HG03066 (cell line): ENCODE results near the gene SPI1.
A peak's percentile ranks its signal among the peaks of the same experiment; 100 is the strongest.

ENCODE experiments used
- ATAC-seq: cut with Tn5 transposase; IDR thresholded peaks from one replicate; pipeline ENCODE4 v1.9.1; 2021; ENCODE audit warnings: low read depth; ENCODE audit not compliant: unreplicated experiment

SPI1 gene

DNA sequence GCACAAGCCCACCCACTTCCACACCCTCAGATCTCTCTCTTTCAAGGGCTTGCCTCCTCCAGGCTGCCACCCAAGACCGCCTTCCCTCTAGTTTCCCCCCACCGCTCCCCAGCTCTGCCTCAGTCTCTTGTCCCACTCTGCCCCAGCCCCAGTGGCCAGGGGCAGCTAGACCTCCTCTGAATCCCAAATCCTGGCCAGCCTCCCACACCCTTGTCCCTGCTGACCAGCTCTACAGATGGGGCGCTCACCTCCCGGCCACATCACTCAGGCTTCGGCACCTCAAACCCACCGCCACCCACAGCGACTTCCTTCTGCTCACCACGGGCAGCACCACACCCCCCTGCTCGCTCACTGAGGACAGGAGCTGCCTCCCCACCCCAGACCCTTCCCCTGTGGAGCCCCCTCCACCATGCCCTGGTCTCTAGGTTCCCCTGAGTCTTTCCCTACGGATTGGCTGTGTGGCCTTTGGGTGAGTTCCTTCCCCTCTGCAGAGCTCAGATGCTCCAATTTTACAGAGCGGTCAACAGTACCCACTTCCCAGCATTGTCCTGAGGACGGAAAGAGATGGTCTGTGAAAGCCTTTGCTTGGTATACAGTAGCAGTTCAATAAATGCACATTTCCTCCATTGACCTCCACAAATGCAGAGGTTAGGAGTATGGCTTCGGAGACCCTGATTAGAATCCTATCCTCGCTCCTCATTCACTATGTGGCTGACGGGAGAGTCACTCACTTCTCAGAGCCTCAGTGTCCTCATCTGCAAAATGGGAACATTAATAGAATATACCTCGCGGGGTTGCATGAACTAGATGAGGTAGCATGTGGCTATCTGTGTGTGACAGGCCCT, 11.5 kb upstream of the SPI1 start:
- no peak for ATAC-seq

DNA sequence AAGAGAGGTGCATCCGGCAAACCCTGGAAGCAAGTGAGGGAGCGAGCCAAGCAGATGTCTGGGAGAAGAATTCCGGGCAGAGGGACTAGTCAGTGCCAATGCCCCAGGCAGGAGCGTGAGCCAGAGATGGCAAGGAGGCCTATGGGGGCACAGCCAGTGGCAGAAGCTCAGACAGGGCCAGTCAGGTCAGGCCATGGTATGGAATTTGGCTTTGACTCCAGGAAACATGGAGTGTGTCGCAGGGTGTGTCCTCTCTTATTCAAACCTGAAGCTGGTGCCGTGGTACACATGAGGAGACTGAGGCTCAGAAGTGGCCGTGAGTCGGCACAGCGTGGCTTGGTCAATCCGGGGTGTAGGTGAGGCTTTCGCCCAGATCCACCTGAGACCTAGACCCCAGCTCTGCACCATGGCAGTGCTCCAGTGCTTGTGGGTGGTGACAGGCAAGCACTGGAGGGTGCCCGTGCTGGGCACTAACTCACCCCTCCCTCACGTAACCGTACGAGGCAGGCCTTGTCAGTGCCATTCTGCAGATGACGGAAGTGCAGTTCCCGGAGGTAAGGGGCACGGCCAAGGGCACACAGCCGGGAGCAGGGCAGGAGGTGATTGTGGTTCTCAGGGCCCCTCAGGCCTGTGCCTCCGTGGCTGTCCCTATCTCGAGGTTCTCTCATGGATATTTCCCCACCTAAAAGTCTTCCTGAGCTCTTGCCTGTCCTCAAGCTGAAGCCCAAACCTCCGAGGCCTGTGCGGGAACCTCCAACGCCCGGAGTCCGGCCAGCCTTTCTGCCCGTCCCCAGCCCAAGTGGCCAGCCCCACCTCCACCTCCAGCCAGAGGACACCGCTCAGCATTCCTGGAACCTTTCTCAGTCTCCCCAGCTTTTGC, 10.6 kb upstream of the SPI1 start:
- no peak for ATAC-seq

DNA sequence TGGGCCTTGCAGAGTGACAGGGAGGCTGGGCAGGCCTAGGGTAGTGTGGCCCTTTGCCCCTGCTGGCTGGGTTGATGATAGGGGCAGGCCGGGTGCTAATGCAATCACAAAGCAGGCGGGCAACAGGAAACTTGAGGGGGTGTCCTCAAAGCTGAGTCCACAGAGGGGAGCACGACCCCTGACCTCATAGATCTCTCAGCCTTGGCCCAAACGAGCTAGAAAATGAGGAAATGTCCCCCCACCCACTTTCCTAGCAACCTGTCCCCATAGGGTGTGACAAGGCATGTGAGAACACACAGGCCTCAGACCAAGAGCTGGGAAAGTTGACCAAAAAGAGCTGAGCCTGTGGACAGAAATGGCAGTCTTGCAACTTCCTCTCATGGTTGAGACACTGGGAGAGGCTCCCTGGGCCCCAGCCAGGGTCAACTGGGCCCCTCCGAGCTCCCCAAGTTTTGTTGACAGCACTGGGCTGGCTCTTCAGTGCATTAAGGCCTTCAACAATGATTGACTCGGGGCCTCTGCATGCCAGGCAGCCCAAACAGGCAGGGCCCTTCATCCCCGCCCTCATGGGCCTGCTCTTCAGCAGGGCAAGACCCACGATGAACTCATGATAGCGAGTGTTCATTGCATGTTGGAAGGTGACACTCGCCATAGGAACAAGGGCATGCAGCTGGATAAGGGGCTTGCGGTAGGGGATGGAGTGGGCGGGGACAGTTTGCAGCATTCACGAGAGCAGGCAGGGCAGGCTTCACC, 9.8 kb upstream of the SPI1 start:
- ATAC-seq, result no peak

DNA sequence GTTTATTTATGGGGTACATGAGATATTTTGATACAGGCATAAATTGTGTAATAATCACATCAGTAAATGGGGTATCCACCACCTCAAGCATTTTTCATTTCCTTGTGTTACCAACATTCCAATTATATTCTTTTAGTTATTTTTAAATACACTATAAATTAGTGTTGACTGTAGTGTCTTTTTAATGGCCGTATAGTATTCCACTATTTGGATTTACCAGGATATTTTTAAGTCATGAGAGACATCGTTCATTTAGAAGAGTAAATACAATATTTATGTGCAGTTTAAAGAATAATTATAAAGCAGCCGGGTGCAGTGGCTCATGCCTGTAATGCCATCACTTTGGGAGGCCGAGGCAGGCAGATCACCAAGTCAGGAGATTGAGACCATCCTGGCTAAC, 6.2 kb upstream of the SPI1 start:
- ATAC-seq, result no peak

DNA sequence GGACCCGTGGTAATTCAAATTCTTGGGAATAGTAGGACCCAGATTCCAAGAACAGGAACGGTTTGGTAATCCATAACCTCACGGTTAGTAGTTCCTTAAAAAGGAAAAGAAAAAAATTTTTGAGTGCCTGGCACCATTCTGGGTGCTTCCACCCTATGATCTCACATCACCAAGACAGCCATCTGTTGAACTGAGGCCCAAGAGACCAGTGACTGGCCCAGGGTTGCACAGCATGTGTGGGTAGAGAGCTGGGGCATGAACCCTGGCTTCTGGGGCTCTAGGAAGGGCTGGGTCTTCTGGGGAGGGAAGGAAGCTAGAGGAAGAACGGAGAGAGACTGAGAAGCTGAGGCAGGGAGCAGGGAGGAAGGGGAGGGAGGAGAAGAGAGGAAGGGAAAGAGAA, 4.7 kb upstream of the SPI1 start:
- ATAC-seq, result no peak

DNA sequence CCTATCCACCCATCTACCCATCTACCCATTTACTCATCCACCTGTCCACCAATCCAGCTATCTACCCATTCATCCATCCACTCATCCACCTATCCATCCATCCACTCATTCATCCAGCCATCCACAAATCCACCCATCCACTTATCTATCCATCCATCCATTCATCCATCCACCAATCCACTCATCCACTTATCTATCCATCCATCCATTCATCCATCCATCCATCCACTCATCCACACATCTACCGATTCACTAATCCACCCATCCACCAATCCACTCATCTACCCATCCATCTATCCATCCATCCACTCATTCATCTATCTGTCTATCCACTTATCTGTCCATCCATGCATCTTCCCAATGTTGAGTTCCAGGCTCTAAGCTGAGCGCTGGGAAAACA, 1.7 kb upstream of the SPI1 start:
- no peak for ATAC-seq

DNA sequence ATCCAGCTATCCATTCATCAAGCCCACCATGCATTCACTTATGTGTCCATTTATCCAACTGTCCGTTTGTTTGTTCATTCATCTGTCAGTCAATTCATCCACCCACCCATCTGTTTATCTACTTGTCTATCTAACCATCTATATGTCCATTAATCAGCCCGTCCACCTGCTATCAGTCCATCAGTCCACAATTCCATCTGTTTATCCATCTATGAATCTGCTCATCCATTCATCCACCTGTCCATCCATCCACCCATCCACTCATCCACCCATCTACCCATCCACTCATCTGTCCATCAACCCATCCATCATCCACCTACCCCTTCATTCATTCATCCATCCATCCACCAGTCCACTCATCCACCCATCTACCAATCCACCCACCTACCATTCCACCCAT, 970 bp upstream of the SPI1 start:
- no peak for ATAC-seq

DNA sequence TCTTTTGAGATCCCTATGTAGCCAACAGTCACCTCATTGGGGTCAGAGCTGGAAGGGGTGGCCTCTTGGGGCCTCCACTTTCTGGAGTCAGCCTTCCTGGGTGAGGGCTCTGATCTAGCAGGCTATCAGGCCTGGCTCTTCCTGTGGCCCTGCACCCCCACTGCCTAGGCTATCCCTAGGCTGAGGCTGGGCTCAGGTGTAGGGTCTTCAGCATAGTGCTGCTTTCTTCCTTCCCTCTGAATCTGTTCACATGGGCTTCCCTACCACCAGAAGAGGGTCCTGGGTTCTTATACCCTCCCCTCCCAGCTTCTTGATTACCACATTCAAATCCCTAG, 456 bp upstream of the SPI1 start:
- ATAC-seq, result peak; percentile 9

DNA sequence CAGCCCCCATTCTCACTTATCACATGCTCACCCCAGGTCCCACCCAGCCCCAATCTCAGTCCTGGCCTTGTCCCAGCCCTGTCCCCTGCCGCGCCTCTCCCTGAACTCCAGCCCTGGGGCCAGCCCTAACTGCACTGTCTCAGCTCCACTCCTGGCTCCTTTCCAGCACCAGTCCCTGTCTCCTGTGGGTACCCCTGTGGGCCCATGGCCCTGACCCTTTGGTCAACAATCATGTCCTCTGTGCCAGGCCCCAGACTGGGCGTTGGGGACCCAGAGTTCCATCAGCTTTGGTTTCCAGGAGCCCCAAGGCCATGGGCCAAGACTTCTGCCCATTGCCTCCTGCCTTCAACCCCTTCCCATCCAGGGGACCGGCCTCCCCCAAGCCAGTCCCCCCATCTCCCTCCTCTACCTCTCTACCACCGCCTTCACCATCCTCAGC, 757 bp downstream of the SPI1 start:
- ATAC-seq, result no peak

DNA sequence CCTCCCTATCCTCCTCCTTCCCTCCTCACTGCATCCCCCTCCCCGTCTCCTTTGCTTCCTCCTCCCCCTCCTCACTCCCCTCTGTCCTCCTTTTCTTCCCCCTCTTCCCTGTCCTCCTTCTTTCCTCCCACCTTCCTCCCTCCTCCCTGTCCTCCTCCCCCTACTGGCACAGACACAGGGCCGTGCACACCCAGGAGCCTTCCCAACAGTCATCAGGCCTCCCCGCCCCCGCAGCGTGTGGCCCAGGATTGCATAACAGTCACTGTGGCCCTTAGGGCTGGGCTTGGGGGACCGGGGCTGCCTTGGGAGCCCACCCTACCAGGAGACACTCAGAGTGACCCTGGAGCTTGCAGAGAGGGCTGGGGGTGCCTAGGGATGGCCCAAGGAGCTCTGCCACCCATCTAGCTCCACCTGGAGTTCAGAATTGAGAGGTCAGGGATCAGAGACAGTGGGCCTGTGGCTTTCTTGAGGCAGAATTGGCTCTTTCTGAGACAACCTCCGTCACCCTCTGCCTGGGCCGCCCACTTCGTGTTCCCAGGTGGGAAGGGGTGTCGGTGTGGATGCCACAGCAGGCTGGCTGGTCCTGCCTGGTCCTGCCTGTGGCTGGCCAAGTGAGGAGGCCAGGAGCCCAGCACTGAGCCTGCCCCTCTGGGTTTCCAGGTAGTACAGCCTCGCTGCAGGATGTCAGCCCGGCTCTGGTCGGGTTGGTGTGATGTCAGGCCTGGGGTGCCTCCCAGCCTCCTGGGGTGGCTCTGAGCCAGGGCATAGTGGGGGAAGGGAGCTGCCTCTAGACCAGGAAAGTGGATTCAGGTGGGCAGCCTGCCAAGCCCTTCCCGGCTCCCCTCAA, 1.6 kb downstream of the SPI1 start:
- ATAC-seq, result peak; percentile 42

DNA sequence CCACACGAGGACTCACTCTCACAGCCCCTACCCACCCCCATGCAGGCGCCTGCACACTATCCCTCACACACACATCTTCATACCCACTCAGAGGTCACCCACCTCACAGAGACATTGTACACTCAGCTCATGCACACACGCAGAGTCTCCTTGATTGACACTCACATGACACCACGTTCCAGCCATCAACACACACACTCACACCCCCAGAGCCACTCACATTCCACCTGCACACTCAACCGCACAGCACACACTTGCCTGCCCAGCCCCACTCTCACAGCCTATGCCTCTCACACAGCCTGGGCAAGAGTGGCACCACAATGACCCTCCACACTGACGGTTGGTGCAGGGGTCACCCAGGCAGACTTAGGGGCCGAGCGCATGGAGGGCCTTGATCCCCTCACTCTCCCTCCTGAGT, 2.2 kb downstream of the SPI1 start:
- no peak for ATAC-seq

DNA sequence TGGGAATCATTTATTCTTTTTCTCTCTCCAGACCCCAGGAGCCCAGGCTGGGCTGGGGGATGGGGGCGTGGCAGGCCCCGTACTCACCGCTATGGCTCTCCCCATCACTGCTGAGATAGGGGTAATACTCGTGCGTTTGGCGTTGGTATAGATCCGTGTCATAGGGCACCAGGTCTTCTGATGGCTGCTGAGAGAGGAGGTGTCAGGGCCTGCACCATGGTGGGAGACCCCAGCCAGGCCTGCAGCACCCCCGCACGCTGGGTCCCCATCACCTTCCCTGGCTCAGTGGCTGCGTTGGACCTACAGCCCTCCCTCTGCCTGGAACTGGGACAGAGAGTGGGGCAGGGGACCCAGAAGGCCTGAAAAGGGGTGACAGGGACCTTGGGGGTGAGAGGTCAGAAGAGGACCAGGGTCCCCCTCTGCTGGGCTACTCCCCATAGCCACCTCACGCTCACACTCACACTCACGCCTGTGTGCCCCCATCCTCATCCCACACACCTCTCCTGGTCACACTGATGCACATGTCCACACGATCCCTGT, 2.7 kb downstream of the SPI1 start:
- no peak for ATAC-seq

DNA sequence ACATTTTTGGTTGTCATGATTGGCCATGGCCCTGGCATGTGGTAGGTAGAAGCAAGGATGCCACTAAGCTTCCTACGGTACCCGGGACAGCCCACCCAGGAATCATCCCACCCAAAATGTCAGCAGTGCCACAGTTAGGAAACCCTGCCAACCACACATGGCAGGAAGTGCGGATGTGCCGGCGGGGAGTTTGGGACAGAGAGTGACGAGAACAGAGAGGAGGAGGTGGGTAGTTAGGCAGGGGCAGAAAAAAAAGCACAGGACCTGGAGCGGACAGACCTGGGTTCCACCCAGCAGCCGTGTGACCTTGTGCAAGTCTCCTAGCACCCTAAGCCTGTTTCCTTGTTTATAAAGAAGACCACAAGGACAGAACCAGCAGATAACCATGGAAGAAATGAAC, 3.3 kb downstream of the SPI1 start:
- no peak for ATAC-seq

DNA sequence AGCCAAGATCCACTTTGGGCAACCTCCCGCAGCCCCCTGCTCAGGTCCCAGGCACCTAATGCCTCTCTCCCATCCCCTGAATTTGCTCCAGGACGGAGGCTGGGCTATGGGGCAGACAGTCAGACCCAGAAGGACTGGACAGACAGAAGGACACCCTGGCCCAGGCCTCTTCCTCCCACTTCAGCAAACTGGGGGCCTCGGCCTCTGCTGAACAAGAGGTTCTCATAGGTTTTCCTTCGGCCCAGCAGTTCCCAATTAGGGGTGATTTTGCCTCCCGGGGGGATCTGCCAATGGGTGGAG, 3.7 kb downstream of the SPI1 start:
- ATAC-seq, result no peak

DNA sequence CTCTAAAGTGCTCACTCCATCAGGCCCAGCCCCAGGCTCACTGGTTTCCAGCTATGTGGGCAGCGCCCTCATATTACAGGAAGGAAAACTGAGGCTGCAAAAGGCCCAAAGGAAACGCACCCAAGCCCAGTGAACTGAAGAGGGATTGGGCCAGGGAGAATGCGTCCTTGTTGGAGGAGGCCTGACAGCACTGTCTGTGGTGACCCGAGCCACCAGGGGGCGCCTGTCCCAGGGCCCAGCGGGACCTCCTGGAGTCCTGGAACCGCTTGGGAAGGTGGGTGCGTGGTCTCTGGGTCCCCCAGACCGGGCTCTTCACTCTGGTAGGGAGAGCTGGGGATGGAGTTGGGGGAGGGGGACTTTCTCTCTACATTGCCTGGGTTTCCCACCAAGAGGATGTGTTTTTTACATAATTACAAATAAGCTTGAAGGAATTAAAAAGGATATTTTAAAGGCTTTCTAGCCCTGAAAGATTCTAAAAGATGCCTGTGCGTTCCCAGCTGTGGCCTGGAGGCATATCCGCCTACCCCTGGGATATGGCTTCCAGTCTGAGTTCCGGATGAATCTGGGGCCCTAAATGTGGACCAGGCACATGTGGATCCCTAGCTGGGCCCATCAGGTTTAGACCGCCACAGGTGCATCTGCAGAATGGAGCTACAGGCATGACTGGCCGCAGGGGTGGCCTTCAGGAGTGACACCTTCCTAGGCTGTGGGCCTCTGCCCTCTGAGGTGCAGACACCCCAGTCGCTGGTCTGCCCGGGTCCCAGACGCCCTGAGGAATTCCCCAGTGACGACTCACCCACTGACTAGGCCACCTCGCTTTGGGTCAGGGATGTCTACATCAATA, 4.2 kb downstream of the SPI1 start:
- no peak for ATAC-seq

DNA sequence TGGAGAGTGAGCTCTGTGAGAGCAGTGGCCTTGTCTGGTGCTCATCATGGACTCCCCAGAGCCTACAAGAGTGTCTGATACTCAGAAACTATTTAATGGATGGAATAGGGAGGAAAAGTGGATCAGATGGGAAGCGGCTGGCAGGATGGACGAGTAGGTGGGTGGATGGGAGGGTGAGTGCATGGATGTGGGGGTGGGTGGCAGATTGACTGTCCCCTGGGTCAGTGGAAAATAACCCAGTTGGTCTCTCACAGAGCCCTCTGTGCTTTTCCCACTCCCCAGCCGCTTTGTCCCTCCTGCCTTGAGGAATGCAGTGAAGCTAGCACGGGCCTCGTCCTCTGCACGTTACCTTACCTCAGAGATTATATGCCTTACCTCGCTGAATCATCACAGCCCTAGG, 5.9 kb downstream of the SPI1 start:
- no peak for ATAC-seq

DNA sequence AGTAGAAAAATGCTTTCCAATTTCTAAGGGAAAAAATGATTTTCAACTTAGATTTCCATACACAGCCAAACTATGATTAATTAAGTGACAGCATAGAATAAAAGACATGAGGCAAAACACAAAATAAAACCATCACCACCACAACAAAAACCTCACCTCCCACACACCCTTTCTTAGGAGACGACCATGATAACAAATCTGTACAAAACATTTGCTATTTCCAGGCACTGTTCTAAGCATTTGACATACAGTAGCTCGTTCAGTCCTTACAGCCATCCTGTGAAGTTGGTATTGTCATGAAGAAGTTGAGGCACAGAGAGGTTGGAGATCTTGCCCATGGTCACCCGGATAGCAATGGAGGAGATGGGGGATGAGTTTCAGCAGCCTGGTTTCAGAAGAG, 8.7 kb downstream of the SPI1 start:
- ATAC-seq, result no peak

DNA sequence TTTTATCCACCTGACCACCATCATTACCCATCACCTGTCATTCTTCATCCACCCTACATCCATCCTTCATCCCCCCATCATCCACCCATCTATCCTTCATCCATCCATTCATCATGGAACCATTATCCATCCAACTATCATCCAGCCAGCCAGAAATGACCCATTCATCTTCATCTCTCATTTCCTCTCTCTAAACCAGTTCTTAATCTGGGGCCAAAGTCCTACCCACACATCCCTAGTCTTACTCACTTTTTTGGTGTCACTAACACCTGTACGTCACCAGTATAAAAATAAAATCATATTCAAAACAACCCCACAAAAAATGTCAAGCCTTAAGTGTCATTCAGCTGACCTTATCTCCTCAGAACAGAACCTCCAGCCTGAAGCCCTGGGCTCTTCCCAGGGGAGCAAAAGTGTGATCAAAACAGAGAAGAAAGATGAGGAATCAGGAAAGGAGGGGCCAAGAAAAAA, 12.3 kb downstream of the SPI1 start:
- no peak for ATAC-seq

DNA sequence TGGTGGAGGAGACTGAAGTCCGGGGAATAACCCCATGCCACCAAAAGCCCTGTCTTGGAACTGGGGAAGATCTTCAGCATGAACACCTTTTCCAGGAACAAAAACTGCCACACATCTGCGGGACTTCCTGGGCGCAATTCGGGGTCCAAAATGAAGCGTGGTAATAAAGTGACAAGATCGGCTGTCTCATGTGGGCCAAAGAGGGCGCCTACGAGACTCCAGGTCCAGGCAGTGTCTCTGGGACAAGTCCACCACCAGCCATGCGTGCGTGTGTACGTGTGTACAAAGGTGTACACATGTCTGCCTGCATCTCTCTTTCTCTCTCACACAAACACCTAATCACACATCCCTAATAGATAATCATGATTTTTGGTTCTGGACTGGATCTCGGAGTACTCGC, 16.9 kb downstream of the SPI1 start:
- no peak for ATAC-seq
